ENCODE measurements around the gene CYP4F2. TPM values are rescaled to one million over a fixed set of nuclear protein-coding genes. Genes with fewer than 3 reads are reported as not detected.

CYP4F2 gene
- total RNA-seq, 1 donor: not detected

DNA sequence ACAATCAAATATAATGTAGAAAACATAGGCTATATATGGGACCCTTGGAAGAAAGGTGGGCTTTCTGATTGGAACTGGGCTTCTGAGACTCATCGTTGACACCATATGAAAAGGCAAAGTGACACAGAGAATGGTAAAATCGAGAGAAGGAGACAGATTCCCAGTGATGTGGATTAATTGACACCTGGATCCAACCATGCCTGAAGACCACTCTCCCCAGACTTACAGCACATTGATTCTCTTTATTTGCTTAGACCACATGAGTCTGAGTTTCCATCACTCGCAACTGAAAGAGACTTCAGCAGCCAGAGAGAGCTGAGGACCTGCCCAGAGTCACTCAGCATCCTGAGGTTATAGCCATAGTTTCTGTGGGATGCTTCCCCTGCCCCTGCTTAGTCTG, 30.4 kb upstream of the CYP4F2 start:
- no peak overlapping the region for H2AFZ ChIP-seq (ENCODE audit: low read length)
- TF ChIP-seq, protein P1, sequence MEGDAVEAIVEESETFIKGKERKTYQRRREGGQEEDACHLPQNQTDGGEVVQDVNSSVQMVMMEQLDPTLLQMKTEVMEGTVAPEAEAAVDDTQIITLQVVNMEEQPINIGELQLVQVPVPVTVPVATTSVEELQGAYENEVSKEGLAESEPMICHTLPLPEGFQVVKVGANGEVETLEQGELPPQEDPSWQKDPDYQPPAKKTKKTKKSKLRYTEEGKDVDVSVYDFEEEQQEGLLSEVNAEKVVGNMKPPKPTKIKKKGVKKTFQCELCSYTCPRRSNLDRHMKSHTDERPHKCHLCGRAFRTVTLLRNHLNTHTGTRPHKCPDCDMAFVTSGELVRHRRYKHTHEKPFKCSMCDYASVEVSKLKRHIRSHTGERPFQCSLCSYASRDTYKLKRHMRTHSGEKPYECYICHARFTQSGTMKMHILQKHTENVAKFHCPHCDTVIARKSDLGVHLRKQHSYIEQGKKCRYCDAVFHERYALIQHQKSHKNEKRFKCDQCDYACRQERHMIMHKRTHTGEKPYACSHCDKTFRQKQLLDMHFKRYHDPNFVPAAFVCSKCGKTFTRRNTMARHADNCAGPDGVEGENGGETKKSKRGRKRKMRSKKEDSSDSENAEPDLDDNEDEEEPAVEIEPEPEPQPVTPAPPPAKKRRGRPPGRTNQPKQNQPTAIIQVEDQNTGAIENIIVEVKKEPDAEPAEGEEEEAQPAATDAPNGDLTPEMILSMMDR (IDR thresholded peaks at IDR 0.05; ENCODE audit: extremely low read depth, low read depth, low read length): no peak
- no peaks in the 10 kb centered on the region for H3K27me3 ChIP-seq (ENCODE audit: insufficient read depth, low read length)
- no peaks in the 10 kb centered on the region for H4K20me1 ChIP-seq (ENCODE audit: insufficient read depth, low read length)
- no peaks in the 10 kb centered on the region for H3K36me3 ChIP-seq (ENCODE audit: insufficient read depth, low read length)
- no peaks in the 10 kb centered on the region for H3K4me1 ChIP-seq (ENCODE audit: insufficient read depth, low read length)
- H3K27ac ChIP-seq (ENCODE audit: low read depth, low read length): no peak overlapping the region
- no peaks in the 10 kb centered on the region for H3K79me2 ChIP-seq (ENCODE audit: insufficient read depth, low read length)
- H3K9me3 ChIP-seq (ENCODE audit: low read depth, low read length): no peaks in the 10 kb centered on the region
- no peak overlapping the region for H3K4me3 ChIP-seq (ENCODE audit: insufficient read depth, low read length)
- no peak for DNase-seq (ENCODE audit: insufficient read length, low spot score, missing footprints)
- H3K4me2 ChIP-seq (ENCODE audit: insufficient read depth, low read length): no peak overlapping the region

DNA sequence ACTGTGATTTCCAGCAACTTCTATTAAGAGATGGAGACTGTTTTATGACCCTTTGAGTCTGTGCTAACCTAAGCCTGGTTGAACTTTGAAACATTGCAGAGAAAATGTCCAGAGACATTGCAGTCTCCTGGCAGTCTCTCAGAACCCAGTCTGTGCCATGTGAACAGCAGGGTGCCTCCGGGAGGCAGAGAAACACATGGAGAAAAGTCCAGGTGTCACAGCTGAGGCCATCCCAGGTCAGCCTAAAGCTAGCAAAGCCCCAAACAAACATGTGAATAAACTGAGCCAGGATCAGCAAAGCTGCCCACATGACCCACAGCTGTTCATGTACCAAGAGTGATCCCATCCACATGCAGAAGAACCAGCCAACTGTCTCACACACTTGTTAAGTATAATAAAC, 28.6 kb upstream of the CYP4F2 start:
- Histone ChIP-seq H3K27ac (ENCODE audit: low read depth, low read length) (no peak overlapping the region), H3K9me3 (ENCODE audit: low read depth, low read length) (no peaks in the 10 kb centered on the region), H3K4me1 (ENCODE audit: insufficient read depth, low read length) (no peaks in the 10 kb centered on the region), H3K4me3 (ENCODE audit: insufficient read depth, low read length) (no peak overlapping the region), H3K79me2 (ENCODE audit: insufficient read depth, low read length) (no peaks in the 10 kb centered on the region), H2AFZ (ENCODE audit: low read length) (no peak overlapping the region), H4K20me1 (ENCODE audit: insufficient read depth, low read length) (no peaks in the 10 kb centered on the region), H3K27me3 (ENCODE audit: insufficient read depth, low read length) (no peaks in the 10 kb centered on the region), H3K36me3 (ENCODE audit: insufficient read depth, low read length) (no peaks in the 10 kb centered on the region), H3K4me2 (ENCODE audit: insufficient read depth, low read length) (no peak overlapping the region)
- no peak for DNase-seq (ENCODE audit: insufficient read length, low spot score, missing footprints)
- TF ChIP-seq, protein P1 (IDR thresholded peaks at IDR 0.05; ENCODE audit: extremely low read depth, low read depth, low read length): no peak

DNA sequence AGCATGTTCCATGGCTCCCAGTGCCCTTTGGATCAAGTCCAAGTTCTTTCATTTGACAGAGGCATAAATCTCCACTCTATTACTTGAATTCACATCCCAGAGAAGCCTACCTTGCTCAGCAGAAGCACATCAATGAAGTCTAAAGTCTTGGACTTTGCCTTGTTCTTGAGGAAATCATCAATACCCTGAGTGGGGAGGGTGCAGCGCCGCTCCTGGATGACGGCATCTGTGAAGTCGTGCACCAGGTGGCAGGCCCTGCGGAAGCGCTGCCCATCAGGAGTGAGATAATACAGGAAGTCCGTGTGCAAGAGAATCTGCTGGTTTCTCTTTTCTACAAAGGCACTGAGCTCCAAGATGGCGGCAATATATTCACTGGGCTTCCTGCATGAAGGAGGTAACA, 25.8 kb upstream of the CYP4F2 start:
- Histone ChIP-seq H3K27ac (ENCODE audit: low read depth, low read length) (no peak overlapping the region), H3K27me3 (ENCODE audit: insufficient read depth, low read length) (no peaks in the 10 kb centered on the region), H3K36me3 (ENCODE audit: insufficient read depth, low read length) (no peaks in the 10 kb centered on the region), H3K79me2 (ENCODE audit: insufficient read depth, low read length) (no peaks in the 10 kb centered on the region), H2AFZ (ENCODE audit: low read length) (no peak overlapping the region), H3K4me2 (ENCODE audit: insufficient read depth, low read length) (no peak overlapping the region), H4K20me1 (ENCODE audit: insufficient read depth, low read length) (no peaks in the 10 kb centered on the region), H3K4me1 (ENCODE audit: insufficient read depth, low read length) (no peaks in the 10 kb centered on the region), H3K9me3 (ENCODE audit: low read depth, low read length) (no peaks in the 10 kb centered on the region), H3K4me3 (ENCODE audit: insufficient read depth, low read length) (no peak overlapping the region)
- DNase-seq (ENCODE audit: insufficient read length, low spot score, missing footprints): no peak
- TF ChIP-seq, protein P1 (IDR thresholded peaks at IDR 0.05; ENCODE audit: extremely low read depth, low read depth, low read length): no peak

DNA sequence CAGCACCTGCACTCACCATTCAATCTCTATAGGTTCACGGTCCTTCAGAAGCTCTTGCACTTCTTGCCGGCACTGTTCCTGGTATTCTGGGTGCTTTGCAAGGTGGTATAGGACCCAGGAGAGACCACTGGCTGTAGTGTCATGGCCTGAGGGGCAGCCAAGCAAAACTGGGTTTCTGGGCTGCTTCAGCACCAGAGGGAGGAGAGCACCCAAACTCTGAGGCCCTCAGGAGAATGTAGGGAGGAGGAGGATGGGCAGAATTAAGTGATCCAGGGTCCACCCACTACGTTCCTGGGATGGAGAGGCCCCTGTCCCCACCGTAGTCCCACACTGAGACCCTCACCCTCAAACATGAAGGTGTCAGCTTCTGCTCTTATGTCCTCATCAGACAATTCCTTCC, 24.1 kb upstream of the CYP4F2 start:
- Histone ChIP-seq H2AFZ (ENCODE audit: low read length) (no peak overlapping the region), H4K20me1 (ENCODE audit: insufficient read depth, low read length) (no peaks in the 10 kb centered on the region), H3K27me3 (ENCODE audit: insufficient read depth, low read length) (no peaks in the 10 kb centered on the region), H3K36me3 (ENCODE audit: insufficient read depth, low read length) (no peaks in the 10 kb centered on the region), H3K4me3 (ENCODE audit: insufficient read depth, low read length) (no peak overlapping the region), H3K9me3 (ENCODE audit: low read depth, low read length) (no peaks in the 10 kb centered on the region), H3K4me1 (ENCODE audit: insufficient read depth, low read length) (no peaks in the 10 kb centered on the region), H3K4me2 (ENCODE audit: insufficient read depth, low read length) (no peak overlapping the region), H3K27ac (ENCODE audit: low read depth, low read length) (no peak overlapping the region), H3K79me2 (ENCODE audit: insufficient read depth, low read length) (no peaks in the 10 kb centered on the region)
- DNase-seq (ENCODE audit: insufficient read length, low spot score, missing footprints): no peak
- TF ChIP-seq, protein P1 (IDR thresholded peaks at IDR 0.05; ENCODE audit: extremely low read depth, low read depth, low read length): no peak
